NT2/D1 (cell line): Measurements from ENCODE around the gene C16orf86.

Experiments used
- DNase-seq: peaks from one replicate; pipeline ENCODE4 v3.0.0-alpha.2; 2011; ENCODE audit warnings: low read depth, low spot score
- H3K27me3 ChIP-seq: 2 replicates; pipeline ENCODE4 v1.6.0; 2011; ENCODE audit warnings: mild to moderate bottlenecking; ENCODE audit not compliant: insufficient read length, insufficient read depth
- H3K36me3 ChIP-seq: 2 replicates; pipeline ENCODE4 v1.6.1; 2011; ENCODE audit warnings: mild to moderate bottlenecking, low read length, mixed read lengths; ENCODE audit not compliant: insufficient read depth, insufficient read length
- H3K4me1 ChIP-seq: 2 replicates; pipeline ENCODE4 v1.5.1; 2011; ENCODE audit not compliant: insufficient read depth, insufficient read length
- H3K4me3 ChIP-seq: 2 replicates; pipeline ENCODE4 v1.5.1; 2011; ENCODE audit warnings: low read depth; ENCODE audit not compliant: insufficient read length
- H3K9ac ChIP-seq: 2 replicates; pipeline ENCODE4 v1.6.0; 2011; ENCODE audit warnings: low read depth; ENCODE audit not compliant: insufficient read length
- H3K9me3 ChIP-seq: 2 replicates; pipeline ENCODE4 v1.5.1; 2011; ENCODE audit warnings: mild to moderate bottlenecking, low read length; ENCODE audit not compliant: insufficient read depth
- SUZ12 ChIP-seq: IDR thresholded peaks from 2 replicates; pipeline ENCODE4 v1.6.1; 2011; ENCODE audit not compliant: insufficient read length, insufficient read depth; ENCODE audit errors: extremely low read depth
- YY1 ChIP-seq: IDR thresholded peaks from 2 replicates; pipeline ENCODE4 v1.6.1; 2011; ENCODE audit not compliant: insufficient read length, insufficient read depth
- ZNF274 ChIP-seq: IDR thresholded peaks from 2 replicates; pipeline ENCODE4 v1.6.1; 2011; ENCODE audit warnings: mild to moderate bottlenecking, low read depth, low read length

C16orf86 gene

DNA sequence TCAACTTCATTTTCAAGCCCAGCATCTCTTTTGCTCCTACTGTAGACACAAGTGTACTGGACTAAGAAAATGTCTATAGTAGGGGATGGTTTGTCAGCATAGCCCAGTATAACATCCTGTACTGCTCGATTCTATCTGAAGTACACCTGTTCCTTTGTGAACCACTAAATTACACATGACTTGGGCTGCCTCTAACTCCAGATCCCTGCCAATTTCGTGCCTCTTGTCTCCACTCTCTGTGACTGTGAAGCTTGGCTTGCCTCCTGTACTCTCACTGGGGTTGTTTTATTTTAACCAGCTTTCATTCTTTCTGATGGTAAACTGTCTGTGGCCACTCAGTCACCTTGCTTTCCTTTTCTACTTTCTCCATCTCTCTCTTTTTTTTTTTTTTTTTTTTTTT is 28.0 kb downstream of the C16orf86 start:
- Histone ChIP-seq H3K27me3 (no peaks in the 10 kb centered on the region), H3K9ac (no peak overlapping the region), H3K36me3 (peaks cover 13% of the 10 kb centered on the region), H3K9me3 (peaks cover 8% of the 10 kb centered on the region; the same call in 1 of the 2 replicates), H3K4me1 (no peaks in the 10 kb centered on the region), H3K4me3 (no peak overlapping the region)
- DNase-seq = no peak
- no peak for TF ChIP-seq SUZ12
- TF ChIP-seq YY1 = no peak
- no peak for TF ChIP-seq ZNF274

DNA sequence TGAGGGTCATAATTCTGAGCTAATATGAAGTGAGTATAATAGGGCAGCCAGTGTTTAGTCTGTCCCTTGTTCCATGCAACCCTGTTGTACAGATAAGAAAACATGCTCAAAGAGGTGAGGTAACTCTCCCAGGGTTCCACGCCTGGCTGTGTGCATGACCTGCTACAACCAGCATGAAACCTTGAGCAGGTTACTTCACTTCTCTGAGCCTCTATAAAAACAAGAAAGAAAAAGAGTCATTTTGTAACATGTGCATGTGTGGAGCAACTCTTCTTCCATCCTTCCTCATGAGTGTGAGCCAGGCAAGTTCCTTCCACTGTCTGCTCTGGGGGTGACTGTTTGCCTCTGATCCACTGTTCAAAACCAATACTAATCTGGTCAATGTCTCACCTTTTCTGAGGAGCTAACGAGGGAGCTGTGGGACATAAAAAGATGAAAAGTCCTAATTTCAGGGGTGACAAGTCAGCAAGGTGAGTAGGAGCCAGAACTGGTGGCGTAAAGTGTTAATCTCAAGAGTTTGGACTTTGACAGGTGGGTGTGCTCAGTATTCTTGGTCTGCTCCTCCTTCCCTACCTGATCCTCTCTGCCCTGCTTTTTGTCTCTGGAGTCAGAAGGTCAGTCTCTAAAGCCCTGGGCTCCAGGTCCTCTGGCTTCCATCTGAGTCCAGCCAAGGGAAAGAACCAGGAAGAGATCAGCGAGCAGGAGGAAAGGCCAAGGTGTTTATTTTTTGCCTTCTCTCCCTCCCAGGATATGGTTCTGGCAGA is 31.0 kb downstream of the C16orf86 start:
- H3K36me3 ChIP-seq = peaks cover 13% of the 10 kb centered on the region
- no peak overlapping the region for H3K4me3 ChIP-seq
- no peak for DNase-seq

DNA sequence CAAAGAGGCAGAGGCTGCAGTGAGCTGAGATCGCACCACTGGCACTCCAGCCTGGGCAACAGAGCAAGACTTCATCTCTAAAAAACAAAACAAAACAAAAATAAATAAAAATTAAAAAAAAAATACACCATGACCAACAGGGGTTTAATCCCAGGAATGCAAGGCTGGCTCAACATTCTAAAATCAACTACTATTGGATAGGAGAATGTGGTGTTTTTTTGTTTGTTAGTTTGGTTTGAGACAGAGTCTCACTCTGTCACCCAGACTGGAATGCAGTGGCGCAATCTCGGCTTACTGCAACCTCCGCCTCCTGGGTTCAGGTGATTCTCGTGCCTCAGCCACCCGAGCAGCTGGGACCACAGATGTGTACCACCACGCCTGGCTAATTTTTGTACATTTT is 32.7 kb downstream of the C16orf86 start:
- no peak for DNase-seq
- Histone ChIP-seq H3K36me3 (peaks cover 13% of the 10 kb centered on the region), H3K9ac (no peak overlapping the region), H3K27me3 (no peaks in the 10 kb centered on the region), H3K4me1 (no peaks in the 10 kb centered on the region), H3K9me3 (peaks cover 13% of the 10 kb centered on the region; the same call in 1 of the 2 replicates), H3K4me3 (no peak overlapping the region)
- no peak for TF ChIP-seq YY1
- TF ChIP-seq SUZ12 = no peak
- TF ChIP-seq ZNF274 = no peak

More for the DNA sequence above, 31.0 kb downstream of the C16orf86 start:
- Histone ChIP-seq H3K4me1 (no peaks in the 10 kb centered on the region), H3K27me3 (no peaks in the 10 kb centered on the region), H3K9me3 (peaks cover 13% of the 10 kb centered on the region; the same call in 1 of the 2 replicates), H3K9ac (no peak overlapping the region)
- TF ChIP-seq SUZ12 (no peak), YY1 (no peak), ZNF274 (no peak)

DNA sequence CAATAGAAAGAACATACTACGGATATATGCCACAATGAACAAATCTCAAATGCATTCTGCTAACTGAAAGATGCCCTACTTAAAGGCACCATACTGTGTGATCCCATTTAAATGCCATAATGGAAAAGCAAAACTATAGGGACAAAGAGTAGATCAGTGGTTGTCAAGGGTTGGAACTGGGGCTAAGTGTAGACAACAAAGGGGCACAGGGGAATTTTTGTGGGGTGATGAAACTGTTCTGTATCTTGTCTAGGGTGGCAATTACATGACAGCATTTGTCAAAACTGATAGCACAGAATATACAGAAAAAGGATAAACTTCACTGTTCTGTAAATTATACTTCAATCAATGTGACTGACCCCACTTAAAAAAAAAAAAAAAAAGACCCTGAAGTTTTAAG is 34.8 kb downstream of the C16orf86 start:
- Histone ChIP-seq H3K27me3 (no peaks in the 10 kb centered on the region), H3K9me3 (peaks cover 13% of the 10 kb centered on the region; the same call in 1 of the 2 replicates), H3K36me3 (peaks cover 17% of the 10 kb centered on the region), H3K4me1 (no peaks in the 10 kb centered on the region), H3K9ac (no peak overlapping the region), H3K4me3 (no peak overlapping the region)
- no peak for DNase-seq
- TF ChIP-seq SUZ12 (no peak), YY1 (no peak), ZNF274 (no peak)

DNA sequence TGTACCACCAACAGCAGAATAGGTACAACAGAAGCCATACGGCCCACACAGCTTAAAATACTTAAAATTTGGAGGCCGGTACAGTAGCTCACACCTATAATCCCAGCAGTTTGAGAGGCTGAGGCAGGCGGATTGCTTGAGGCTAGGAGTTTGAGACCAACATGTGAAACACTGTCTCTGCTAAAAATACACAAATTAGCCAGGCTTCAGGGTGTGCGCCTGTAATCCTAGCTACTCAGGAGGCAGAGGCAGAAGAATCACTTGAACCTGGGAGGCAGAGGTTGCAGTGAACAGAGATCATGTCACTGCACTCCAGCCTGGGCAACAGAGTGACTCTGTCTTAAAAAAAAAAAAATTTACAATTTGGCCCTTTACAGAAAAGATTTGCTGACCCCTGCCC is 35.5 kb downstream of the C16orf86 start:
- Histone ChIP-seq H3K36me3 (peaks cover 17% of the 10 kb centered on the region), H3K4me3 (no peak overlapping the region), H3K9me3 (peaks cover 13% of the 10 kb centered on the region; the same call in 1 of the 2 replicates), H3K4me1 (no peaks in the 10 kb centered on the region), H3K27me3 (no peaks in the 10 kb centered on the region), H3K9ac (no peak overlapping the region)
- no peak for DNase-seq
- TF ChIP-seq ZNF274 = no peak
- no peak for TF ChIP-seq SUZ12
- no peak for TF ChIP-seq YY1

DNA sequence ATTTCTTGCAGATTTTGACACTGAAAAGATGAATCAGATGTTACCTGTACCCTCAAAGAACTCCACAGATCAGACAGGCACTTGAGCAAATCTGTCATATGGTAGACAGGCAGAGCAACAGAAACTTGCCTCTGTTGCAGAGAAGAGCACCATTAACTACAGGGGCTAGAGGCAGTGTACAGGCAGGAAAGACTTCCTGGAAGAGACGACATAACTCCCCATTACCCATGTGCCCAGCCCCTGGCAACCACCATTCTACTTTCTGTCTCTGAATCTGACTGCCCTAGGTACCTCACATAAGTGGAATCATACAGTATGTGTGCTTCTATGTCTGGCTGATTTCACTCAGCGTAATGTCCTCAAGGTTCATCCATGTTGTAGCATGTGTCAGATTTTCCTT is 37.0 kb downstream of the C16orf86 start:
- TF ChIP-seq YY1 = no peak
- no peak for TF ChIP-seq ZNF274
- no peak for TF ChIP-seq SUZ12
- H3K36me3 ChIP-seq = peaks cover 7% of the 10 kb centered on the region

DNA sequence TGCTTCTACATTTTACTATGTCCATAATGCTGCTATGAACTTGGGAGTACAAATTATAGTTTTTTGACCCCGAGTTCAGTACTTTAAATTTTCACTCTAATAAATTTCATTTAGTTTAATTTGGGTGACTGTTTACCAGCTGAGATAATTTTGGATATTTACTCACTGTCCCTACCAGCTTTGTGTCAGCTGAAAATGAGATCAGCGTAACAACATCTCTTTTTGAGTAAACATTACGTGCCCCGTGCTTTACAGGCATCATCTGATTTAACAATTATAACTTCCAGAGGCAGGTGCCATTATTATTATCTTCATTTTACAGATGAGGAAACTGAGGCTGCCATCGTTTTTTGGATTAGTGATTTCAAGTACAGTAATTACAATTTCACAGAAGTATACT is 37.5 kb downstream of the C16orf86 start:
- no peak overlapping the region for H3K9ac ChIP-seq
- H3K9me3 ChIP-seq = peaks cover 9% of the 10 kb centered on the region; the same call in 1 of the 2 replicates
- DNase-seq = no peak
- no peak overlapping the region for H3K4me3 ChIP-seq
- H3K36me3 ChIP-seq = peaks cover 4% of the 10 kb centered on the region
- H3K4me1 ChIP-seq = no peaks in the 10 kb centered on the region
- H3K27me3 ChIP-seq = no peaks in the 10 kb centered on the region
- TF ChIP-seq SUZ12 (no peak), YY1 (no peak), ZNF274 (no peak)

More for the DNA sequence above, 37.0 kb downstream of the C16orf86 start:
- no peak overlapping the region for H3K4me3 ChIP-seq
- H3K9me3 ChIP-seq = peaks cover 13% of the 10 kb centered on the region; the same call in 1 of the 2 replicates
- H3K4me1 ChIP-seq = no peaks in the 10 kb centered on the region
- no peaks in the 10 kb centered on the region for H3K27me3 ChIP-seq
- H3K9ac ChIP-seq = no peak overlapping the region
- no peak for DNase-seq
